ENCODE results near the gene TERF2IP. TPM values are rescaled to one million over a fixed set of nuclear protein-coding genes. Genes with fewer than 3 reads are reported as not detected.

TERF2IP gene
- polyA plus RNA-seq, 4 donors: 85.2 to 91.8 (median 87.3) TPM

Other genes with a start within 250 kb of the TERF2IP start
- 100 to 1,000 TPM; 165 to 192 (median 175) TPM for gene CFDP1, start 214.3 kb upstream of the TERF2IP start, polyA plus RNA-seq (ENCODE audit: insufficient read length in 4 of 4)
- gene TMEM170A, start 183.1 kb upstream of the TERF2IP start, polyA plus RNA-seq (ENCODE audit: insufficient read length in 4 of 4): 10 to 100 TPM; 33.1 to 43.4 (median 41.0) TPM
- gene CHST6, start 152.3 kb upstream of the TERF2IP start, polyA plus RNA-seq (ENCODE audit: insufficient read length in 4 of 4): under 1 TPM; 0.76 to 0.96 (median 0.89) TPM
- gene CHST5, start 111.7 kb upstream of the TERF2IP start, polyA plus RNA-seq (ENCODE audit: insufficient read length in 4 of 4): 1 to 10 TPM in 1 of 4 donors, under 1 TPM in 3; 0.38 to 1.2 (median 0.56) TPM
- gene TMEM231, start 91.5 kb upstream of the TERF2IP start, polyA plus RNA-seq (ENCODE audit: insufficient read length in 4 of 4): 10 to 100 TPM; 18.7 to 21.8 (median 20.3) TPM
- 100 to 1,000 TPM; 194 to 206 (median 199) TPM for gene GABARAPL2, start 81.4 kb upstream of the TERF2IP start, polyA plus RNA-seq (ENCODE audit: insufficient read length in 4 of 4)
- 10 to 100 TPM; 40.4 to 60.4 (median 47.7) TPM for gene ADAT1, start 24.5 kb upstream of the TERF2IP start, polyA plus RNA-seq (ENCODE audit: insufficient read length in 4 of 4)
- 100 to 1,000 TPM; 133 to 153 (median 145) TPM for gene KARS1, start 108 bp upstream of the TERF2IP start, polyA plus RNA-seq (ENCODE audit: insufficient read length in 4 of 4)
- under 1 TPM in 1 of 4 donors, not detected in 3; 0.05 TPM for gene CPHXL2, start 29.2 kb downstream of the TERF2IP start, polyA plus RNA-seq (ENCODE audit: insufficient read length in 4 of 4)
- under 1 TPM in 1 of 4 donors, not detected in 3; 0.05 TPM for gene DUXB, start 53.7 kb downstream of the TERF2IP start, polyA plus RNA-seq (ENCODE audit: insufficient read length in 4 of 4)
- not detected for gene CPHXL, start 78.7 kb downstream of the TERF2IP start, polyA plus RNA-seq (ENCODE audit: insufficient read length in 4 of 4)